ENCODE measurements around the gene SNRNP25. TPM values are rescaled to one million over a fixed set of nuclear protein-coding genes. Genes with fewer than 3 reads are reported as not detected.
A peak's percentile ranks its signal among the peaks of the same experiment; 100 is the strongest.

SNRNP25 gene
- total and polyA plus RNA-seq, 9 of the 15 experiments (the other 6 are each of a cell fraction or from before 2014, with no cell fraction given), result 59.0 to 176 (median 108) TPM

DNA sequence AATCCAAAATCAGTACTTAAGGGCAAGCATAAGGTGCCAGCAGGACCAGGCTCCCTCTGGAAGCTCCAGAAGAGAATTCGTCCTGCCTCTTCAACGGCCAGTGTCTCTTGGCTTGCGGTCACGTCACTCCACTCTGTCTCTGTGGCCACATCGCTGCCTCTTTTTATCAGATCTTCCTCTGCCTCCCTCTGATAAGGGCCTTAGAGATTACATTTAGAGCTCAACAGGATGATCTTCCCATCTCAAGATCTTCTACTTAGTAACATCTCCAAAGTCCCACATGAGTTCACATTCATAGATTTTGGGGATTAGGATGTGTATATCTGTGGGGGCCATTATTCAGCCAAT, 41.3 kb downstream of the SNRNP25 start (continued):
- TF ChIP-seq RCOR1 (IDR thresholded peaks at IDR 0.05; ENCODE audit: borderline replicate concordance in 1 of 2, low read depth in 2 of 2, low read length in 2 of 2) (0 out of 4 replicates have a peak, but pooled peaks of 1 of the 2 experiments have one; percentile 28), CBFB (CRISPR knock-in tag; IDR thresholded peaks at IDR 0.05) (no peak), FIP1L1 (IDR thresholded peaks at IDR 0.05; ENCODE audit: low read depth, low read length, poor library complexity, severe bottlenecking) (no peak), NFE2 (IDR thresholded peaks at IDR 0.05; ENCODE audit: low read depth) (no peak), ZNF197 (CRISPR knock-in tag; IDR thresholded peaks at IDR 0.05; ENCODE audit: low read depth) (no peak), CBX3 (IDR thresholded peaks at IDR 0.05; ENCODE audit: borderline replicate concordance in 1 of 2, low read length in 2 of 2) (no peak), ESRRA (IDR thresholded peaks at IDR 0.05; ENCODE audit: borderline replicate concordance, low read depth) (peak; percentile 28; the same call in 1 of the 2 replicates), ARID1B (IDR thresholded peaks at IDR 0.05) (0 out of 2 replicates have a peak, but pooled peaks have one; percentile 12), XRCC4 (IDR thresholded peaks at IDR 0.05; ENCODE audit: extremely low read depth, insufficient read depth, insufficient read length) (no peak), JUNB (CRISPR knock-in tag; conservative IDR thresholded peaks at IDR 0.05) (no peak)
- TF ChIP-seq, protein P1, sequence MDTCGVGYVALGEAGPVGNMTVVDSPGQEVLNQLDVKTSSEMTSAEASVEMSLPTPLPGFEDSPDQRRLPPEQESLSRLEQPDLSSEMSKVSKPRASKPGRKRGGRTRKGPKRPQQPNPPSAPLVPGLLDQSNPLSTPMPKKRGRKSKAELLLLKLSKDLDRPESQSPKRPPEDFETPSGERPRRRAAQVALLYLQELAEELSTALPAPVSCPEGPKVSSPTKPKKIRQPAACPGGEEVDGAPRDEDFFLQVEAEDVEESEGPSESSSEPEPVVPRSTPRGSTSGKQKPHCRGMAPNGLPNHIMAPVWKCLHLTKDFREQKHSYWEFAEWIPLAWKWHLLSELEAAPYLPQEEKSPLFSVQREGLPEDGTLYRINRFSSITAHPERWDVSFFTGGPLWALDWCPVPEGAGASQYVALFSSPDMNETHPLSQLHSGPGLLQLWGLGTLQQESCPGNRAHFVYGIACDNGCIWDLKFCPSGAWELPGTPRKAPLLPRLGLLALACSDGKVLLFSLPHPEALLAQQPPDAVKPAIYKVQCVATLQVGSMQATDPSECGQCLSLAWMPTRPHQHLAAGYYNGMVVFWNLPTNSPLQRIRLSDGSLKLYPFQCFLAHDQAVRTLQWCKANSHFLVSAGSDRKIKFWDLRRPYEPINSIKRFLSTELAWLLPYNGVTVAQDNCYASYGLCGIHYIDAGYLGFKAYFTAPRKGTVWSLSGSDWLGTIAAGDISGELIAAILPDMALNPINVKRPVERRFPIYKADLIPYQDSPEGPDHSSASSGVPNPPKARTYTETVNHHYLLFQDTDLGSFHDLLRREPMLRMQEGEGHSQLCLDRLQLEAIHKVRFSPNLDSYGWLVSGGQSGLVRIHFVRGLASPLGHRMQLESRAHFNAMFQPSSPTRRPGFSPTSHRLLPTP (IDR thresholded peaks at IDR 0.05; ENCODE audit: borderline replicate concordance, extremely low read depth, insufficient read length), result no peak
- TF ChIP-seq, protein P2, sequence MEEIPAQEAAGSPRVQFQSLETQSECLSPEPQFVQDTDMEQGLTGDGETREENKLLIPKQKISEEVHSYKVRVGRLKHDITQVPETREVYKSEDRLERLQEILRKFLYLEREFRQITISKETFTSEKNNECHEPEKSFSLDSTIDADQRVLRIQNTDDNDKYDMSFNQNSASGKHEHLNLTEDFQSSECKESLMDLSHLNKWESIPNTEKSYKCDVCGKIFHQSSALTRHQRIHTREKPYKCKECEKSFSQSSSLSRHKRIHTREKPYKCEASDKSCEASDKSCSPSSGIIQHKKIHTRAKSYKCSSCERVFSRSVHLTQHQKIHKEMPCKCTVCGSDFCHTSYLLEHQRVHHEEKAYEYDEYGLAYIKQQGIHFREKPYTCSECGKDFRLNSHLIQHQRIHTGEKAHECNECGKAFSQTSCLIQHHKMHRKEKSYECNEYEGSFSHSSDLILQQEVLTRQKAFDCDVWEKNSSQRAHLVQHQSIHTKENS (CRISPR knock-in tag; IDR thresholded peaks at IDR 0.05), result no peak
